ENCODE results near the gene PFKFB4.
A peak's percentile ranks its signal among the peaks of the same experiment; 100 is the strongest.
"Not testable (repeated sequence)": the region's sequence is repeated elsewhere in the genome, so short reads cannot be mapped to it uniquely, and the experiment has no call there.

The PFKFB4 gene

GRCh38 chr3:48558493-48559134, 2.0 kb upstream of the PFKFB4 start:
- DNase-seq, result no peak

GRCh38 chr3:48555949-48556795, 431 bp downstream of the PFKFB4 start:
- no peak for DNase-seq

DNA sequence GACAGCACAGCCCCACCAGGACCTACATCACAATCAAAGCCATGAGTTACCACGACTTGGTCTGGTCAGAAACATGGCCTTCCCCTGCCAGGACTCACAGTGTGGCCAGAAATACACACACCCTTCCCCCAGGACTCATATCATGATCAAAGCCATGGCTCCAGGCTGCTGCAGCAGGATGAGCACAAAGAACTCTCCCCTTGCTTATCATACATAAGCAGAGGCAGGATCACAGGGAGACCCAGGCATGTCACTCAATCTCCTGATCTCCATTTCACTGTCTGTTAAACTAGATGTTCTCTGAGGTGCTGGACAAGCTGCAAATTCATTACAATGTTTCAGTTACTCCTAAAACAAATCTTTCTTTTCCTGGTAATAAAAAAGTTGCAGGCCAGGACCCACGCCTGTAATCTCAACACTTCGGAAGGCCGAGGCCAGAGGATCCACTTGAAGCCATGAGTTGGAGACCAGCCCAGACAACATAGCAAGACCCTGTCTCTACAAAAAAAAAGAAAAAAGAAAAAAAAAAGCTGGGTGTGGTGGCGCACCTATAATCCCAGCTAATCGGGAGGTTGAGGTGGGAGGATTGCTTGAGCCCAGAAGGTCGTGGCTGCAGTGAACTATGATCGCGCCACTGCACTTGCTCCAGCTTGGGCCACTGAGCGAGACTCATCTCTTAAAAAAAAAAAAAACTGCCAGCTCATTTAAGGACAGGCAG, 1.2 kb downstream of the PFKFB4 start:
- DNase-seq, result no peak

- DNase-seq, result no peak
Measured at GRCh38 chr3:48553886-48554845, 2.4 kb downstream of the PFKFB4 start.

DNA sequence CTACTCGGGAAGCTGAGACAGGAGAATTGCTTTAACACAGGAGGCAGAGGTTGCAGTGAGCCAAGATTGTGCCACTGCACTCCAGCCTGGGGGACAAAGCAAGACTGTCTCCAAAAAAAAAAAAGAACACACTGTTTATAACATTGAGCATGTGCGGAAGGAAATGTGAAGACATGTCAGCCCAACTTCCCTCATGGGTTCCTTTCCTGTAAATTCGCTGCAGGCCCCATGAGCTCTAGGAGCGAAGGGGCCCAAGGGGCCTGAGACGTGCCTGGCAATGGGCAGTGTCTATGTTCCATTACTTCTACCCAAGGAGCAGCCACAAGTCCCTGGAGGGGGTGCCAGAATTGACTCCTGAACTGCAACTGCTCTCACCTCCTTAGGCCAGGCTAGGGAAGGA, 3.2 kb downstream of the PFKFB4 start:
- DNase-seq, result no peak

DNA sequence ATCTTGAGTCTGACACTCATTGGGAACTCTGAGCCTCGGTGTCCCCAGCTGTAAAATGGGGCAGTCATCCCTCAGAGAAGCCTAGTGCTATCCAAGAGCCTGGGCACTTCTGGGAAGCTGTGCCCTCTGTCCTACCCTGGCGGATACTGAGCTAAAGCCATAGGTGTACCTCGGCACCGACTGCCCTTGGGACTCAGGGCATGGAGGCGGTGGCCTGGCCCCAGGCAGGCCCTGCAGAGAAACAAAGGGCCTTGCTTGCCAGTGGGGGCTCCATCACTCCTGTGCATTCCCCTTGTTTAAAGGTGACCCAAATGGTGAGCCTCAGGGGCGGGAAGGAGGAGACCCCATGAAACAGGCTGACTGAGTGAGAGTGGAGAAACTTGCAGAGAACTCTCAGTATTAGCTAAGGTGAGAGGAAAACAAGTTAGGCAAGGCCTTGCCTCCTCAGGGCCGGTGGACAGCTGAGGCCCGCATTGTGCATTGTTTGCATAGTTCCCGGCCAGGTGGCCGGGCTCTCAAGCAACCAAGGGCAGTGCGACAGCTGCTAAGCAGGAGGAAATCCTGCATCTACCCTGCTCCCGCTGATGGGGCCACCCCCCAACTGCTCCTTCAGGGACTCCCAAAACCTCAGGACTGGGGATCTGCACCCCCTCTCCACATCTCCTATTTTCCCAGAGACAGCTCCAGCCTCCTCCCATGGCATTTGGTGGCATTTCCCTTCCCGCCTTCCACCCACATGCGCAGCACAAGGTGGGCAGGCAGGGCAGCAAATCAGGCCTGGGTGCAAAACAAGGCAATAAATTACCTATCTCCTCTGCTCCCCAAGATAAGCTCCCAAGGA, 4.3 kb downstream of the PFKFB4 start:
- DNase-seq, result no peak

DNA sequence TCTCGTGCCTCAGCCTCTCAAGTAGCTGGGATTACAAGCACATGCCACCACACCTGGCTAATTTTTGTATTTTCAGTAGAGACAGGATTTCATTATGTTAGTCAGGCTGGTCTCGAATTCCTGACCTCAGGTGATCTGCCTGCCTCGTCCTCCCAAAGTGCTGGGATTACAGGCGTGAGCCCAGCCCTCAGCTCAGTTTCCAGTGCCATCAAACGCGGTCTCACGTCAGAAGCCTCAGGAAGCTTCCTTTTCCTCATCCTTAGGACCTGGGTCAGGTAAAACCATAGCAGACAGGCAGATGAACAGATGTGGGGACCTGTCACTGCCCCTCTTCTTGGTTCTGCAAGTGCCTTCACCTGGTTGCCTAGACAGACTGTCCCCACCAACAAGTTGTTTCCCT, 5.0 kb downstream of the PFKFB4 start:
- not testable (repeated sequence) for DNase-seq

DNA sequence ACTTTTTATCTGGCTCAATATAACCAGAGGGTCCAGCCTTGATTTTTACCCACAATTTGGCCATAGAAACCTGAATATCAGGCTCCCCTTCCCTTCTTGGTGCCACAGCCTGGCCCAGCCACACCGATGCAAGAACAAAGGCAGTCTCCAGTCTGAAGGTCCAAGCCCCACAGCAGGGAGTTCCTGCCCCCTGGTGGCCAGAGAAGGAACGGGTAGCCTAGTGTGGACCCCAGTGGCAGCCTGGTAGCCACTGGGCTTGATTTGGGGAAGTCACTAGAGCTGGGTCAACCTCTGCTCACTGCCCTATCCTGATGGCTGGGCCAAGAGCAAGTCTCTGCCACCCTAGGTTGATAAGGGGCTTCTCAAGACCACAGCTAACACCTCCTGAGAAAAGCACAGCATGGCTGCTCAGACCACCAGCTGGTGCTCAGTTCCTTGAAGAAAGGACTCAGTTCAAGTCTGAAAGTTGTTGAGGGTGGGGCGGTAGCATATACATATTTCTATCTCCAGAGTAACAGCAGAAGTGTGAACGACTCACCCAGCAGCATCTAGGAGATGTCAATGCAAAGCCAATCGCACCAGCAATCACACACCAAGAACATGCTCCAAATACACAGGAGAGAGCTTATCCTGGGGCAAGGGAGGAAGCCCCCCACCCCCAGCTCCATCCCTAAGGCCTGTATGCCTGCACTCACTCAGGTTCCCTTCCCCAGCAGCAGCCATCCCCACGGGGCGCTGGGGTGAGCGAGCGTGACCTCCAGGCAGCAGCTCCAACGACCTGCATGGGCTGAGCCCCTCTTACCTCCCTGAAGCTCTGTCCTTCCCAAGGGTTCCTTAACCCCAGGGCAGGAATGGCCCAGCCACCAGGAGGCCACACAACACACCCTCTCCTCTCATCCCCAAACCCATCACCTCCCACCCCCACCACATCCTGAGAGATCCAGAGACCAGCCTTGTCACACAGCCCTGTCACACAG, 7.6 kb downstream of the PFKFB4 start:
- DNase-seq, result peak; percentile 85

DNA sequence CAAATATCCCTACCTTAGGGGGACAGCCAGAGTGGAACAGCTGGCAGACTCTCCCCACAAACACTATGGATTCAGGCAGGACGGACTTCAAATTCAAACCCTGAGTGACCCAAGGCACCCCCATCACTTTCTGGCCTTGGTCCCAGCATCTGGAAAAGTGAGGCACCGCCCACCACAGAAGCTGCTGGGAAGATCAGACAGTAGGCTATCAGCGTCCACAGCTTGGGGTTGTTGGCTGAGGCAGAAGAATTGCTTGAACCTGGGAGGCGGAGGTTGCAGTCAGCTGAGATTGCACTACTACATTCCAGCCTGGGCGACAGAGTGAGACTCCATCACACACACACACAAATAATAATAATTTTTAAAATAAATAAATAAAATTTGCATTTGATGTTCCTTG, 8.5 kb downstream of the PFKFB4 start:
- no peak for DNase-seq

DNA sequence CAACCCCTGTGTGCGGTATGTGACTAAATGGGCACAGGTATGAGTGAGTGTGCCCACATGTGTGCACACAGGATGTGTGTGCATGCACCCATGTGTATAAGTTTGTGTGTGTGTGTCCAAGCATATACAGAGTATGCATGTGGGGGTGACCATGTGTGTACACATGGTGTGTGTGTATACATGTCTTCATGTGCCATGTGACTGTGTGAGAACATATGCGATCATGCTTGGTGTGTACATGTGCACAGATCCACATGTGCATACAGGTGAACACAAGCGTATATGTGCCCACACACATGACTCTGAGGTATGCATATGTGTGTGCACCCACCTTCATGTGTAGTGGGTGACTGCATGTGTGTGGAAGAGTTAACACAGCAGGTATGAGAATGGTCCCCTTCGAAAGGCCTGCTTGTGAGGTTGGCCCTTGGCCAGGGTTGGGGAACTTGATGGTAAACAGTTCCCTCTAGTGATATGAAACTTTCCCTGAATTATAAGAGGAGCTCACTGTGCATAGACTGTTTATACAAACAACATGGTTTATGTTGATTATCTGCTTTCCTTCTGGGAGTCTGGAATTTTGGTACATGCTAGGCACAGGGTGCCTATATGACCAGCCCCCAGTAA, 10.3 kb downstream of the PFKFB4 start:
- DNase-seq, result peak; percentile 42

GRCh38 chr3:48544141-48544540, 12.5 kb downstream of the PFKFB4 start:
- no peak for DNase-seq

GRCh38 chr3:48543271-48543866, 13.2 kb downstream of the PFKFB4 start:
- no peak for DNase-seq

DNA sequence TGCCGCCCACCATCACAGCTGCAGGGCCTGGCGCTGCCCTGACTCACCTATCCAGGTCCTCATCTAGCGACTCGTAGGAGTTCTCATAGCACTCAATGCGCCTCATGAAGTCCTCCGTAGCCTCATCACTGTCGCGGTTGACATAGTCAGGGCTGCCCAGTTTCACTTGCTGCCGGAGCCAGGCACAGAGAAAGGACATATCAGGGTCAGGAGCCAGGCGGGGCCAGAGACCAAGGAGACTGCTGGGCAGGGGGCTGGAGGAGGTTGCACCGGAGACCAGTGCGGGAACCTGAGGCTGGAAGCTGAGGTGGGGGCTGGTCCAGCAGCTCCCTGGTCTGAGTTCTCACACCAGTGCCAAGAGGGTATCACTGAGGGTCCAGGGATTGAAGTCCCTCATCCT, 18.2 kb downstream of the PFKFB4 start:
- DNase-seq, result no peak

- no peak for DNase-seq
Measured at GRCh38 chr3:48536785-48537184, 19.8 kb downstream of the PFKFB4 start.

DNA sequence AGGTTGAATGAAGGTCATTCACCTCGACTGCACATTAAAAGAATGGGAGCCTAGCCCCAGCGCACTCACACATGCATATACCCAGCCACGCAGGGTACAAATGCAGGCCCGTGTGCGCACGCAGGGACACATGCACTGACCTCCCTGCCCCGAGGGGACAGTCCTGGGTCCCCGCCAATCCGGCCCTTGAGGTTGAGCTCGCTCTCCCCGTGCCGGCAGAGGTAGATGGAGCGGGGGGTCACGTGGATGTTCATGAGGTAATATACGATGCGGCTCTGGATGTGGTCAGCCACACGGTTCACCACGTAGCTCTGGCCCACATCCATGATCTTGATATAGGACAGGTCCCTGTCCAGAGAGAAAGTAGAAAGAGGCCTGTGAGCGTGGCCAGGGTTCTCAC, 20.5 kb downstream of the PFKFB4 start:
- DNase-seq, result no peak

GRCh38 chr3:48535578-48535977, 21.0 kb downstream of the PFKFB4 start:
- DNase-seq, result no peak

DNA sequence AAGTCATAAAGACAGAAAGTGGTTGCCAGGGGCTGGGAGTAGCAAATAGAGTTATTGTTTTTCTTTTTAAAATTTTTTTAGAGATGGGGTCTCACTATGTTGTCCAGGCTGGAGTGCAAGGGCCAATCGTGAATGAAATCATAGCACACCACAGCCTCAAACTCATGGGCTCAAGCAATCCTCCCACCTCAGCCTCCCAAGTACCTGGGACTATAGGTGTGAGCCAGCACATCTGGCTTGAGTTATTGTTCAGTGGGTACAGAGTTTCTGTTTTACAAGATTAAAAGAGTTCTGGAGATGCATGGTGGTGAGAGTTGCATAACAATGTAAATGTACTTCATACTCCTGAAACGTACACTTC, 23.6 kb downstream of the PFKFB4 start:
- no peak for DNase-seq

DNA sequence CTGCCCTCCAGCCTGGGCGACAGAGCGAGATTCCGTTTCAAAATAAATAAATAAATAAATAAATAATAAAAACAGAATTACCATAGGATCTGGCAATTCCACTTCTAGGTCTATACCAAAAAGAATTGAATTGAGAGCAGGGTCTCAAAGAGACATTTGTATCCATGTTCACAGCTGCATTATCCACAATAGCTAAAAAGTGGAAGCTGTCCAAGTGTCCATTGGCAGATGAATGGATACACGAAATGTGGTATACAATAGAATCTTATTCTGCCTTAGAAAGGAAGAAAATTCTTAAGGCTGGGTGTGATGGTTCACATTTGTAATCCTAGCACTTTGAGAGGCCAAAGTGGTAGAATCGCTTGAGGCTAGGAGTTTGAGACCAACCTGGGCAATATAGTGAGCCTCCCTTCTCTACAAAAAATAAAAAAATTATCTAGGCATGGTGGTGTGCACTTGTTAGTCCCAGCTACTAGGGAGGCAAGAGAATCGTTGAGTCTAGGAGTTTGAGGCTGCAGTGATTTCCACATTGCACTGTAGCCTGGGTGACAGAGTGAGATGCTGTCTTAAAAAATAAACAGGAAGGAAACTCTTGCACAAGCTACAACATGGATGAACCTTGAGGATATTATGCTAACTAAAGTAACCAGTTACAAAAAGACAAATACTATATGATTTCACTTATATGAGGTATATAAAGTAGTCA, 24.2 kb downstream of the PFKFB4 start:
- no peak for DNase-seq

DNA sequence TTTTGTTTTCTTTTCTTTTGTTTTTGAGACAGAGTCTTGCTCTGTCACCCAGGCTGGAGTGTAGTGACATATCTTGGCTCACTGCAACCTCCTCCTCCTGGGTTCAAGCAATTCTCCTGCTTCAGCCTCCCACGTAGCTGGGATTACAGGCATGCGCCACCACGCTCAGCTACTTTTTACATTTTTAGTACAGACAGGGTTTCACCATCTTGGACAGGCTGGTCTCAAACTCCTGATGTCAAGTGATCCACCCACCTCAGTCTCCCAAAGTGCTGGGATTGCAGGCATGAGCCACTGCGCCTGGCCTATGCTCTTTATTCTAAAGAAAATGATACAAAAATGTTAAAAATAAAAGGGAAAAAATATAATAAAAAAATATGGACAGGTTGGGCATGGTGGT, 25.9 kb downstream of the PFKFB4 start:
- not testable (repeated sequence) for DNase-seq
